HCEC 1CT (cell line): ENCODE data around the gene CROCC2.

Experiments
- DNase-seq: peaks from one replicate; pipeline ENCODE4 v3.0.0-alpha.2; 2017

Gene CROCC2

DNA sequence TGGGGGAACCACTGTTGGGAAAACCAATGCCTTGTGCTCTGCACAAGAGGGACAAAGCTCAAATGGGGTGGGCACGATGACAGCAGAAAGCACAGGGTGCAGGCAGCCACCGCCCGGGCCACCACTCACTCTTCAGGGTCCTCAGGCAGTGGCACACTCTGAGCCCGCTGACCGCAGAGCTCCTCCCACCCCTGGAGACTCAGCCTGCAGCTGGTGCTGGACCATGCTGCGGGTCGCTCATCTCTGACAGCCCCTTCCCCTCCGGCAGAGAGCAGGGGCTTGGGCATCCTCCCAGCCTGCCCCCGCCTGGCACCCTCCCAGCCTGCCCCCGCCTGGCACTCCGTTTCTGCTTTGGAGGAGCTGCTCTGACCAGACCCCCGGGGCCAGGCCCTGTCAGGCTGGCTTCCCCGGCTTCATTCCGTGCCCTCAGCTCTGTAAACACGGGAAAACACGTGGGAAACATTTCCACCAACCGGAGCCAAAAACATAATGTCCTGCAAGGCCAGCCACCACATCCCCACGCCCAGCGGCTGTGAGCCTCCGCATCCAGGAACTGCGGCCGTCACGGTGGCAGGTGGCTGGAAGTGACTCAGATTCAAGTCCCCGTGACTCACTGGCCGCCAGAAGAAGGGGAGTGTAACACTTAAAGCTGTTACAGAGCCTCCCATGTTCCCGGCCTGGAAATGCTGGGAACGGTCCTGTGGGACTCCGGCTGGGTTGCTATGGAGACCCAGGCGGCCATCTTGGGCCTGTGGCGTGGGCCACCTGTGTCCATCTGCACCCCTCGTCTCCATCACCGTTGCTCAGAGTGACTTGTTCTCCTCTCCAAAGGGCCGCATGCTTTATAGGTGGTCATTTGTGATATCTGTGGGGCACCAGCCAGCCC lies 85.5 kb downstream of the CROCC2 start:
- peak; percentile 90 for DNase-seq

GRCh38 chr2:240992572-240993291 lies 86.6 kb downstream of the CROCC2 start:
- DNase-seq: no peak

- no peak for DNase-seq
These were observed 87.5 kb downstream of the CROCC2 start for GRCh38 chr2:240993446-240994170.

DNA sequence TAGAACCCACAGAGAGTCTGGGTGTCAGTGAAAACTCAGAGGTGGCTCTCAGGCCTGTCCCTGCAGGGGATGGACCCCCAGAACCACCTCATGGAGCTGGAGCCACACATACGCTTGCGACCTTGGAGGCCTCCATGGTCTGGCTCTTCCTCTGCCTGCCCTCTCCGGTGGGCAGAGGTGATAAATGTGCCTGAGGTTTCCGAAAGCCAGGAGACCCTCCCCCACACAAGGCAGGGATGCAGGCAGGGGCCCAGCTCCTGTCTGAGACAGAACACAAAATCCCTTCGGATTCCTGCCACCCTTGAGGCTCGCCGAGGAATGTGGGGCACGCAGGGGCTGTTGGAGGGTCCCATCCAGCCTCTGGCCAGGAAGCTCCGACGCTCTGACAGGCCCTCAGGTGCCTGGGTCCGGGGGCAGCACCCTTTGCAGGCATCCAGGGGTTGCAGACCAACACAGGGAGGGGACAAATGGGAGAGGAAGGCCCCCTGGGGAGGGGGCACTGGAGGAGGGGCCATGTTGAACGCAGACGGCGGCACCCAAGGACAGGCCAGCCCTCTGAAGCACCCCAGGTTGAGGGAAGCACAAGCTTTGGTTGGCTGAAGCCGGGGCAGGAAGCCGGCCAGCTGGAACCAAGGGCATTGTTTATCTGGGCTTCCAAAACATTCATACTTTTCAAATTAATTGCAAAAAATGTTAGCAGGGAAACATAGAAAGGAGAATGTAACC lies 88.2 kb downstream of the CROCC2 start:
- DNase-seq: no peak

- no peak for DNase-seq
These were observed 89.2 kb downstream of the CROCC2 start for GRCh38 chr2:240995041-240996021.

DNA sequence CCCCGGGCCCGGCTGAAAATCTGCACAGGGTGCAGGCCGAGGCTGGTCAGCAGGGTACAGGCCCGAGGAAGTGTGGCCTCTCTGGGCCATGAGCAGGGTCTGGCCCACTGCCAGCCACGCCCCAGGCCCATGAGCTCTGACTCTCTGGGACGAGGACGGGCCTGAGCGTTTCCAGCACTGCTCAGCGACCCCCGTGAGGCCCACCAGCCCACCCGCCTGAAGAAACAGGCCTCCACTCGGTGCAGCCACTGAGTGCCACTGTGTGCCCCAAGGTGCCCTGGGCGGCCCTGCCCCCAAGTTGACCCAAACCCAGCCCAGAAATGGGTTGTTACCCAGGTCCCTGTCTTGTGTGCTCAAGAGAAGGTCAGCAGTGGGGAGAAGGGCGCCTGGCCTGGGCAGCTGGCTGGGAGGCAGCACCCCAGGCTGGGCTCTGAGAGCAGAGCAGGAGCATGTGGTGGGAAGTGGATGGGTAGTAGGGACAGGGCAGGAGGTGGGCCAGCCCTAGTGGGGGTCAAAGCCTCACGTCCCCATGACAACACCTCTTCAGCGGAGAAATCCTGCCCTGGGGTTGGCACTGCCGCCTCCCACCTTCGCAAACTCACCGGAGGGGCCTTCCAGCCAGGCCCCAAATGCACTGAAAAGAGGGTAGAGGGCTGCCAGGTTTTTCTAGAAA lies 90.2 kb downstream of the CROCC2 start:
- no peak for DNase-seq

DNA sequence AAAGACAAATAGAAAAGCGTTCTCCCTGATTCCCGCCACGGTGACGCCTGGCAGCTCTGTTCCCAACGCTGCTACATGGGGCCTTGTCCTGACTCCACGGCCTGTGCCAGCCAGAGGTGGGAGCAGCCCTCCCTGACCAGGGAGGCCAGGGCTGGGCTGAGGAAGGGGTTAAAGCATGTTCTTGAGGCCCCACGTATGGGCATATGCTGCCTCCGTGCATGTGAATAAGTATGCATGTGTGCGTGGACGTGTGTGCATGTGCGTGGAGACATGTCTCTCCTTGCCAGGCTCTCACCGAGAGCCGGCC lies 90.7 kb downstream of the CROCC2 start:
- DNase-seq: no peak

DNA sequence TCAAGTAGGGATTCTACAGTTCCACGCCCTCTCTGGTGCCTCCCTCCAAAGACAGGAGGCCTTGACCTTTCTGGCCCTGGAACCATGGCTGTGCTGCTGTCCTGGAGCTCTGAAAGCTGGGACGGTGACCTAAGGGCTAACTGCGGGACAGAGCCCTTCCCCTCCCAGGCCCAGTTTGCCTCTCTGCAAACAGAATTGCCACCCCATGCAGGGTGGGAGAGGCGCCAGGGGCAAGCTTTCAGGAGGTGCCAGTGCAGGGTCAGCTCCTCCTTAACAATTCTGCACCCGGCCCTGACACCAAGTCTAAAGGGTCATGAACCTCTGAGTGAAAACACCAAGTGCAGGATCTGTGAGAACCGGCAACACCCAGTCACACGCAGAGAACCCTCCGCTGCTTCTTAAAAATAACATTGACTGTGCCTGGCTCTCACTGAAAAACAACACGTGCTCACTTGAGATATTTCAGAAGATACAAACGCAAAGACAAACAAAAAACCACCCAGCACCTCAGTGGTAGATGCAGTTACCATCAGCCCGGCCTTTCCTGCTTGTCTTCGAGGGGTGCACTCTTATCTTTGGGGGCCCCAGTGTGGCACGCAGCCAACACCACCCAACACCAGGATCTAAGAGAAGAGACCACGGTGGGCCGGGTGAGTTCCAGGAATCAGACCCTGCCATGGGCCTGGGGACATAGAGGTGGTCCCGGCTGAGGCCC lies 91.2 kb downstream of the CROCC2 start:
- DNase-seq: no peak

- DNase-seq: peak; percentile 38
These were observed 91.9 kb downstream of the CROCC2 start, which contains the start of gene SNED1 for GRCh38 chr2:240997856-240998705. Gene SNED1 (plus strand): TSS chr2:240998618. CDS start chr2:240998838, 220 bp downstream.

- DNase-seq: no peak
These were observed 92.5 kb downstream of the CROCC2 start for GRCh38 chr2:240998706-240998994.

DNA sequence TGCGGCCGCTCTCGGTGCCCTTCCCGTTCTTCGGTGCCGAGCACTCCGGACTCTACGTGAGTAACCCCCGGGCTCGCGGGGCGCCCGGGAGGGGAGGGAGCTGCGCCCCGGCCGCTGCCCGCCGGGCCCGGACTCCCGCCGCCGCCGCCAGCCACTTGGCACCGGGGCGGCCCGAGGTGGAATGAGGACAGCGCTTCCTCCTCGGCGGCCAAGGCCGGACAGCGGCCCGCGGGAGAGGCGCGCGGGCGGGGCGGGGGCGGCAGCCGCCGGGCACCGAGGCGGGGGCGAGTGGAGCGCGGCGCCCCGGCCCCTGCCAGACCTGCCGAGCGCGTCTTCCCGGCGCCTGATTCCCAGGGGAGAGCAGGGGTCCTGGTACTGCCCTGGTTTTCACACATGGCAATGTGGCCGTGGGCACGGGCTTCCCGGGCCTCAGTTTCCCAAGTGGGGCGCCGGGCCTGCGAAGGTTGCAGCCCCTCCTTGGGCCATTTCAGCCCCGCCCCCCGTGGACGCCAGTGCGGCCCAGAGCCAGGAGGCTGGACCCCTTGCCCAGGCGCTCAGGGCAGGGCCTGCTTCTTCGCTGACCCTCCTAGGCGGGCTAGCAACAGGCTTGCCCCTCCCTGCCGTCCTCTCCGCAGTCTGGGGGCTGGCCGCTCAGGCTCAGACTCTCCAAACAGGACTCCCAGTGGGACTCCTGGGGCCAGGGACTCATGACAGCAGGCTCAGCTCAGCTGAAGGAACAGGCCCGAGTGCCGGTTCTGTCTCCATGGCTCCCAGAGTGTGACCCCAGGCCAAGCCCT lies 93.1 kb downstream of the CROCC2 start:
- DNase-seq: no peak

- no peak for DNase-seq
These were observed 93.9 kb downstream of the CROCC2 start for GRCh38 chr2:240999873-241000541.

GRCh38 chr2:241000831-241001321 lies 94.7 kb downstream of the CROCC2 start:
- DNase-seq: no peak

- DNase-seq: no peak
These were observed 95.5 kb downstream of the CROCC2 start for GRCh38 chr2:241001413-241002274.

- DNase-seq: no peak
These were observed 96.3 kb downstream of the CROCC2 start for GRCh38 chr2:241002275-241003046.

DNA sequence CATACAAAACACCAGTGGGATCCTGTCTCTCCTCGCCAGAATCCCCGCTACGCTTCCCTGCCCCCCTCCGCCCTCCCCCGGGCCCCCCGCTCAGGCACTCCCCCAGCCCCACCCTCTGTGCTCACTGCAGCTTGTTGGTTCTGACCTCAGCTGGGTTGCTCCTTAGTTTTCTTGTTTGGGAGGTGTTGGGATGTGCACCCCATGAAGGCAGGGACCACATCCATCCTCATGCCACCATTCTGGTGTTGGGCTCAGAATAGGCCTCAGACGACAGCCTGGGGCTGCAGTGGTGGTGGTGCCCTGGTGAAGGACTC lies 96.9 kb downstream of the CROCC2 start:
- DNase-seq: no peak
